Measurements from ENCODE around the gene ROR2. TPM values are rescaled to one million over a fixed set of nuclear protein-coding genes. Genes with fewer than 3 reads are reported as not detected.

Gene ROR2
- total RNA-seq, 1 donor from 2014 or later, result under 0.01 TPM

DNA sequence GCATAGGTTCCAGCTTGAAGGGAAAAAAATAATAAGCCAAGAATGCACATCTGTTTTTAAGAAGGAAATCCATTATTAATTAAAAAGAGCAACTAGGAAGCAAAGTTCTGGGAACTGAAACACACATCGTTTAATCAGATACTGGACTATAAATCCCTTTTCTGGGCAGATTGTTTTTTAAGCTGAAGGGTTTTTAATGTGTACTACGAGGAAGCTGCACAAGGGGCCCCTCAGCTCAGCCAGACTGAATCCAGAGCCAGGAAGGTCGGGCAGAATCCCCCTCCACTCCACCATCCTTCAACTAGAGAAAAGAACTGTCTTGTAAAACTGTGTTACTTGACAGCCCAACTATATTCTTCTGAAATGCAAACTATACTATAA is 49.2 kb downstream of the ROR2 start:
- no peak for DNase-seq (ENCODE audit: low read depth in 2 of 2)

DNA sequence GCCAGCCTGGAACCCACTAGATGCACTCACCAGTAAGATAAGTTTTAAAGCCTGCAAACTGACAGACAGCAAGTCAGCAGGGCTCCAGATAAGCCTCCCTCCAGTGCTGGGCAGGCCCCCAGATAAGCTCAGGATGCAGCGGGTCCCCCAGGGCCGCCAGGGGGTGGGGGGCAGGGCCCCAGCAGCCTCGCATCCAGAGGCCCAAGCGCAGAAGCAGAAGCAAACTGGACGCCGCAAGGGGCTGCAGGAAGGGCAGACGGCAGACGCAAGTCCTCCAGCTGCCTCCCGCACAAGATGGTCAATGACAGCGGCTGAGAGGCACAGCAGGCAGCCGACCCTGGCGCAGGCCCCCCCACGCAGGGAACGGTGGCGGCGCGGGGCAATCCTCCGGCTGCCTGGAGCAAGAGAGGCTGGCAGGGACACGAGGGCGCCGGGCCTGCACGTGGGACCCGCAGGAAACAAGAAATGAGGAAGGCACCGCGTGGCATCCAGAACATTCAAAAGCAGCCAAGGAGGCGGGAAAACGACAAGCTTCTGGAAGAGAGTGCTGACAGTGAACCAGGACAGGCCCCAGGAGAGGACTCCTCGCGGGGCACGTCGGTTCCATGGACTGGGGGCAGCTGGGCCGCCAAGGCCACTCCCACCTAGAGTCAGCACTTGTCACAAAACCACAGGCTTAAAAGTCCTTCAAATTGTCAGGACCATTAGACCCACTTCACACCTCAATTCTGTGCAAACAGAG is 49.8 kb downstream of the ROR2 start:
- DNase-seq (ENCODE audit: low read depth in 2 of 2), result no peak

DNA sequence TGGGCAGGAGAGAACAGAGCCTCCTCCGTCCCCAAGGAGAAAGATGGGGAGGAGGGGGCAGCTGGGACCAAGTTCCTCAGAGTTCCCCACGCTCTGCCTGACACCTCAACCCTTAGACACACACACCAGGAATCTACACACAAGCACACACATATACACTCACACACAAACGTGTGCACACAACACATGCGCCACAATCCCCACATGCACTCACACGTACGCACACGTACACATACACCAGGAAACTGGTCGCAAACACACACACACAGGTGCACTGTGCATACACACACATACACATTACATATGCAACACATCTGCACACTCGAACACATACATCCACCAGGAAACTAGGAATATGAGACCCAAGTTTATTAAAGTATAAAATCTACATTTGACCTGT is 50.4 kb downstream of the ROR2 start:
- no peak for DNase-seq (ENCODE audit: low read depth in 2 of 2)

DNA sequence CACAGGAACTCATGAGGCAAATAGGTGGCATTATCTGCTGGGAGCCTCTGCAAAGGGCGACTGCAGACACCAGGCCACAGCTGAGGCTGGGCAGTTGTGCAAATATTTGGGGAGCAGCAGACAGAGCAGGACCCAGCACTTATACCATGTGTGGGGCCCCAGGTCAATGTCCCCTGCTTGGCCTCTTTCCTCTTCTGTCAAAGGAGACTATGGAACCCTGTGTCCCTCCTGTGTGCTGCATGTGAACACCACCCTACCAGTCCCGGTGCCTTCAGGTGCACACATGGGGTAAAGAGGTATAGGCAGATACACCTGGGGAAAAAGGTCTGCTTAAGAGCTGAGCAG is 50.8 kb downstream of the ROR2 start:
- DNase-seq (ENCODE audit: low read depth in 2 of 2), result no peak

DNA sequence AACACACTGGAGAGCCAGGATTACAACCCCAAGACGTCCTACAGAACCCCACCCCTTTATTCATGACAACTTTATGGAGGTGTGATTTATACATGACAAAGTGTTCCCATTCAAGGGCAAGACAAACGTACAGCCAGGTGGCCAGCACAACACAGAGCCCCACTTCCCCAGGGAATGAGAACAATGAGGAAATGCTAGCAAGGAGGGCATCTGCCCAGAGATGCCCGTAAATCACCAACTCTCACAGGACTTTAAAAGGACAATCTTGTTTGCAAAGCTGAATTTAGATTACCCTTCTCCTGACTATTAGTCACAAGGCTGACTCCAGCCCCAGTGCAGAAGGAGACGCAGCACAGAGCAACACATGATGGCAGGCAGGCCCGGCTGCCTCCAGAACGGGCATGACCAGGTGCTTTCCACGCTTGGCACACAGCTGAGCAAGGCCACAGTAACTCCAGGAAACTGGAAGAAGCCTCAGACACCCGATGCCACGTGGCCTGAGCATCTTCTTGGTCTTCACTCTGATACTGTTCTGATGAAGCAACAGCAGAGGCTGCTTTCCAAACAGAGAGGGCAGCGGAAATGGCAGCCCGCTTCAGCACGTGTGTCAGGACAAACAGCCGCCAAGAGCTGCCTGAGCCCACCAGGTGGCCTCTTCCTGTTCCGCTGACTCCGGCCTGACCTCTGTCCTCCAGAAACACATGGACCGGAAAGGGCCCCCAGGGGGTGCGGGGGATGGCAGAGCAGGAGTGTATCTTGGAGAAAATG is 51.4 kb downstream of the ROR2 start:
- DNase-seq (ENCODE audit: low read depth in 2 of 2), result peak in 1 of 2 donors; percentile 32

DNA sequence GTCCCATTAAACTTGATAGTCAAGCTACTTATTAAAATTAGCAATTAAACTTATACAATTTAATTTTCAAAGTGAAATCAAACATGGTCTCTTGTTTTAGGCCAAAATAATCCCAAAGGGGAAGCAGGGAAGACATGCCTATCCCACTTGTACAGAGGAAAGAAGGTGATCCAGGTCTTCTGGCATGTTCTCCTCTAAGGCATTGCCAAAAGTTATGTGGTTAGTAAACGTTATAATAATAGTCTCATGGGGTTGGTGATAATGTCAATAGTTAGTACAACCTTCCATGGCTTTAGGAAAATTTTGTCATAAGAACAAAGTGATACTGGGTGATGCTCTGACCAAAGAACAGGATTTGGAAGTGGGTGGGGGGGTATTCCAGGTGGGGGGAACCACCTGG is 52.8 kb downstream of the ROR2 start:
- no peak for DNase-seq (ENCODE audit: low read depth in 2 of 2)

DNA sequence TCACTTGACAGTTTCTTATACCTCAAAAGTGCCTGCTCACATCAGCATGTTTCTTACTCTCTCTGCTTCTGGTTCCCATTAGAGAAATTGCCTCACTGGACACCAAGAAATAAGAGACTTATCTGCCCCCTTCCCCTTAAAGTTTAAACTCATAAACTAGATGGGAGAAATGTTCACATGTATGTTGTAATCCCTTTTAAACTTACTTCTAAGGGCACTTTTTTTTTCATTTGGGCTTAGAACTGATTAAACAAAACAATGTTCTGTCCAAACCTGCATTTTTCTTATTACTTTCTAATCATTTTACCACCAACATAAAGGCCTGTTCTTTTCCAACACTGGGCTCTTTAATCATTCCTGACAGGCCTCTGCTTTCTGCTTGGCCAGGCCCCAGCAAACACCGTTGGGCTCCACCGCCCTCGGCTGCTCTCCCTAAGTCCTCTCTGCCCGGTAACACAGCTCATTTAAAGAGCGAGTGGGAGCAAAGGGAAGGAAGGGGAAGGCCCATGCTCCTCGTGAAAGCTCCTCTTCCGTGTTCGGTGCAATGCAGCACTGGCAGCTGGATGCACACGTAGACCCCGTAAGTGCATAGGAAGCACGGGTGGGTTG is 53.4 kb downstream of the ROR2 start:
- DNase-seq (ENCODE audit: low read depth in 2 of 2), result peak in 1 of 2 donors; percentile 5

DNA sequence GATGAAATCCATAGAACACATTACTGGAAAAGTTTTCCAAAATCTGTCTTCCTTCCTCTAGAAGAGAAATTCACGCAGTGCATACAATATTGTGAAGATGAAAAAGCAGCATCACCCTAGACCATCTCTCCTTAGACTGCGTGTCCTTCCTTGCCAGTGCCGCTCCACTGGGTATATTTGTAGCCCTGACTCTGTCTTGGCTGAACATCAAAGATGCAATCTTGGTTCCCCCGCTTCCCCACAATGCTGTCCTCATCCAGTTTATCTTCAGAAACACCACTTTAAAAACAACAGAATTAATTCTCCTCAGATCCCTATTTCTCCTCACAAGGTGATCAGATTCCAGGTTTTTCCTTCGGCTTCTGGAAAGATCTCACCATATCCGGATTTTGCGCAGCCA is 53.9 kb downstream of the ROR2 start:
- DNase-seq (ENCODE audit: low read depth in 2 of 2), result no peak

DNA sequence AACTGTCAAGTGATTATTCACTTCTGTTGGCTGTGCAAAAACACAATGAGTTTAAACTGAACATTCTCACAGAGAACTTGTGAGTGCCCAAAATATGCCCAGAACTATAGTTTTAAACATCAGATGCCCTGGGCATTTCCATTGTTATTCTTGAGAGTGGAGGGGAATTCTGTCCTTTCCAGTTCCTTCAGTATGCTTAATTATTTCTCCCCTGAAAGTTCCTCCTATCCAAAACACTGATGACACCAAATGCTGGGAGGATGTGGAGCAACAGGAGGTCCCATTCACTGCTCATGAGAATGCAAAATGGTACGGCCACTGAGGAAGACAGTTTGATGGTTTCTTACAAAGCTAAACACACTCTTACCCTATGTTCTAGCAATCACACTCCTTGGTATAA is 55.5 kb downstream of the ROR2 start:
- DNase-seq (ENCODE audit: low read depth in 2 of 2), result no peak

DNA sequence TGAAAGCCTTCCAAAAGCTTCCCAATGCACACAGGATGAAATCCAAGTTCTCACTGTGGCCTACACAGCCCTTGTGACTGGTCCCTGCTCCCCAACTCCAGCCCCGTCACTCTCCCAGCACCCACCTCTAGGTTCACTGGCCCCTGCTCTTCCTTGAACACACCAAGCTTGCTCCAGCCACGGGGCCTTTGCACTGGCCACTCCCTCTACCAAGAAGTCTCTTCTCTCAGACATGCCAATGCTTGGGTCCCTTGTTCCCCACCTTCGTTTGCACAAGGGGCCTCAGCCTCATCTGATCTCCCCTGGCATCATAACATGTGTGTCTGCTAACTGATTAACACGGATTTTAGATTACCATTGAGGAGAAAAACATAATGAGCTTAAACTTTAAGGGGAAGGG is 56.0 kb downstream of the ROR2 start:
- no peak for DNase-seq (ENCODE audit: low read depth in 2 of 2)

DNA sequence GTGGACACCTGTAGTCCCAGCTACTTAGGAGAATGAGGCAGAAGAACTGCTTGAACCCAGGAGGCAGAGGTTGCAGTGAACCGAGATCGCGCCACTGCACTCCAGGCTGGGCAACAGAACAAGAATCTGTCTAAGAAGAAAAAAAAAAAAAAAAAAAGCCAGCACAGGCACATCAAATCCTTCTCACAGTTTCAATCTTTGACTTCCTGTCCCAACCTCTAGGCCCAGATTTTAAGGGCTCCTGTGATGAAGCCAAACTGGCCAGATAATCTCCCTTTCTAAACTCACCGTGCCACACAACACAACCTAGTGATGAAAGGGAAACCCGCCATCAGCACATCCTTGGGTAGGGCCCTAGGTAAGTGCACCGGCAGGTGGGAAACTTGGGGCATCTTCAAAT is 58.1 kb downstream of the ROR2 start:
- no peak for DNase-seq (ENCODE audit: low read depth in 2 of 2)

DNA sequence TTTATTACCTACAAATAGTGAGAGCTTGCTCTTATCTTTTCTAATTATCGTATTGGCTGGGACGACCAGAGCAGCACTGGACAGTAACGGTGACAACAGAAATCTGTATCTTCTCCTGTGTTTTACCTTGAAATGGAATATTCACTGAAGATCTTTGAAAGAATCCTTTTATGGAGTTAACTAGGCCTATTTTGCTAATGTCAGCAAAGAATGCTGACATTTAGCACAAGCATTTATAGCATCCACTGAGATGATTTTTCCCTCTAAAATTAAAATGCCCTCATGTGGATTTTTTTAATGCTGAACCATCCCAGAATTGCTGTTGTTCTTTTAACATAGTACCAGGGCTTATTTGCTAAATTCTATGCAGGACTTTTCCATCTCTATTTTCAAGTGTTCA is 59.4 kb downstream of the ROR2 start:
- no peak for DNase-seq (ENCODE audit: low read depth in 2 of 2)

DNA sequence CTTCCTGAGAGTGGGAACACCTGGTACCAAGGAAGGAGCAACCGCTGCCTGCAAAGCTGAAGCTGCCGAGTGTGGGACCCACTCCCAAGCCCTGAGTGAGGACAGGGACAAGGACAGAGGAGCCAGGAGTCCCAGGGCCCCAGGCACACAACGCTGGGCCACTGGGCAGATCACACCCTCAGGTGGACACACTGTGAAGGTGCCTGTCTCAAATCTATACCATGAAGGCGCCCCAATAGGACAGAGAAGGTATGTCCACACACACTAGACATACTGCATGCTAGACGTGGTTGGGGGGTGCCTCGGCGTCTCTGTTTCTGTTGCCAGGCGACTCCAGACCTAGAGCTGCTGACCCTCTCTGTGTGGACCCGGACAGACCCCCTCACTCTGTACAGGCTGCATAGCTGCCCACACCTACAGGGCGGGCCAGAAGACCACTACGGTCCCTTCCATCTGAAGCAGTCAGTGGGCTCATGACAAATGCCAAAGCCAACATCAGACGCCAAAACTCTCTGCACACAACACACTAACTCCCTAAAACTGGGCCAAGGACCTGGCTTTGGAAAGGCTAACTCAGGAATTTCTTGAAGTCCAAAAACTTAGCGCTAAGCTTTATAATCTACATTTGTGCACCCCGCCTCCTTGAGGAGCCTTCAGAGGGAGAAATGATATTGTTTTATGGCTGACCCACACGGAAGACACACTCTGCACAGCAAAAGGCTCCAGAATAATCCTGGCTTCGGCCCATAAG is 60.7 kb downstream of the ROR2 start:
- no peak for DNase-seq (ENCODE audit: low read depth in 2 of 2)

DNA sequence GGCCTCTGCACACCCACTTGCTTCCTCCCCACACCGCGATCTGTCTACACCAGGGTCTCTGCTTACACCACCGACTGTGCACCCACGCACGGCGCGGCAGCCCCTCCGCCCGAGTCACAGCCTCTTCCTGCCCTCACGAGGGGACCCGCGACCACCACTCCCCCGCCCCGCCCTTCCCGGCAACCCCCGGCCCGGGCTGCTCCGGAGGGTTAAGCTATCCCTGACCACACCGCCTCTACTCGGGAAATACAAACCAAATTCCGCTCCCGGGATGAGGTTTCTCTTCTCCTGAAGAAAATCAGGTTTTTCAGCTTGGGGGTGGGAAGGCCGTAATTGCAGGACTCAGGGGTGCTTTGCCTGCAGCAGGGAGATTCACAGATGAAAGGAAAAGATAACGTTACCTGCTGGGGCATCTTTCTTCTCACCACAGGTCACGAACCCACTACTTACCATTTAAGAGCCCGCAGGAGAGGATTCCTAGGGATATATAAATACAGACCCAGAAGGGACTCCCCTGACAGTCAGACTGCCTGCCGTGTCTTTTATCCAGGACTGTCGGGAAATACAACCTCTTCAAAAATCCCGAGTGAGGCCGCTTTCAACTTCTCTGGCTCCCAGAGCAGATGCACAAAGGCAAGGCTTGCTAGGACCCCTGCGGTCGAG is 63.5 kb downstream of the ROR2 start:
- DNase-seq (ENCODE audit: low read depth in 2 of 2), result no peak

DNA sequence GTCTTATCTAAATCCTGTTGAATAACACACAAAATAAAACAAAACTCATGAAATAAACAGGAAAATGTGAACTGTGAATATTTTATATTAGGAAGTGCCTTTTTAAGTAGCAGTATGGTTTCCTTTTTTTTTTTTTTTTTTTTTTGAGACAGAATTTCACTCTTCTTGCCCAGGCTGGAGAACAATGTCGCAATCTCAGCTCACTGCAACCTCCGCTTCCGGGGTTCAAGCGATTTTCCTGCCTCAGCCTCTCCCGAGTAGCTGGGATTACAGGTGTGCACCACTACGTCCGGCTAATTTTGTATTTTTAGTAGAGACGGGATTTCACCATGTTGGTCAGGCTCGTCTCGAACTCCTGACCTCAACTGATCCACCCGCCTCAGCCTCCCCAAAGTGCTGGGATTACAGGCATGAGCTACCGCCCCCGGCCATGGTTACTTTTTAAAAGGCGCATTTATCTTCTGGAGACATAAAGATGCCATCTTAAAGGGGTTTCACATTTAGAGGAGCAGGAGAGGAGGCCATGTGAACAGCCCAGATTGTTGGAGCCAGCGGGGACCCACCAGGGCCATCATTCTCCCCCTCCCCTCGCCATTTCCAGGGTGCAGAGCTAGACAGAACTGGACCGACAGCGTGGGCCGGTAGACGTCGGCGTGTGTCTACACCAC is 64.1 kb downstream of the ROR2 start:
- no peak for DNase-seq (ENCODE audit: low read depth in 2 of 2)

DNA sequence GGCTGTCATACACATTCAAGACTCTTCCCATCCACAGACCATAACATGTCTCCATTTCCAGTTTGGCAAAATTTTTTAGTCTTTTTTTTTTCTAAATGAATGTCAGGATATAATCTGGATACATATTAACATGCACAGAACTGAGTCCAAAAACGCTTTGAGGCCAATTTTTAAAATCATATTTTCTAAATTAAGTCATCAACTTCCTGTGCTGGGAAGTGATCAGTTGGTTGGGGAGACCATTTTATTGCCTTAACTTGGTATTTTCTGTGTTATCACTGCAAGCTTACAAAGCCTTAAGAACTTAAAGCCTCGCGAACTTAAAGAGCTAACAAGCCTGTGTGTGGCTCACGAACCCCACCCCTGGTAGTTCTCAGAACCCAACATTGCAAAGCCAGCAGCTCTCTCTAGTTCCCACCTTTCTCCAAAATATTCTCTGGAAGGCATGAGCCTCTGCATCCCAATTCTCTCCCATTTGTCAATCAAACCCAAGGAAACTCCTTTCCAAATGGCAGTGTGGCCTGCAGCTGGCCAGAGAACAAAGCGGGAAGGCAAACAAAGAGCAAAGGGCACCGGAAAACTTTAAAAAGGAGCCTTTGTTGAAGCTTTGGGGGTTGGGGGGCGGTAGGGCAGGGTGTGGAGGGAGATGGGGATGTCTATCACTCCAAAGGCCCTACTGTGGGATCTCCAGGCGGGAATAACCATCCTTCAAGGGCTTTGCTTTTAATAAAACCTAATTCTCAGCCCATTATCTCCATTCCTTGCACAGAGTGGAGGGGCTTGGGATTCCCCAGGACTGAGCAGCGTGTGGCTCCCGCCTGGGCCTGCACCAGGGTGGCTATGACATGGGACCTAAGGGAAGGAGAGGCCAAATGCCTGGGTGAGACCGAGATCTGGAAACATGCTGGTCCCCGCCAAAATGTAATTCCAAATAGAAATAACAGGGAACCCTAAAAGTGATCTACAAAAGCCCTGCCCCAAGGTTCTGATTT is 65.0 kb downstream of the ROR2 start:
- no peak for DNase-seq (ENCODE audit: low read depth in 2 of 2)

DNA sequence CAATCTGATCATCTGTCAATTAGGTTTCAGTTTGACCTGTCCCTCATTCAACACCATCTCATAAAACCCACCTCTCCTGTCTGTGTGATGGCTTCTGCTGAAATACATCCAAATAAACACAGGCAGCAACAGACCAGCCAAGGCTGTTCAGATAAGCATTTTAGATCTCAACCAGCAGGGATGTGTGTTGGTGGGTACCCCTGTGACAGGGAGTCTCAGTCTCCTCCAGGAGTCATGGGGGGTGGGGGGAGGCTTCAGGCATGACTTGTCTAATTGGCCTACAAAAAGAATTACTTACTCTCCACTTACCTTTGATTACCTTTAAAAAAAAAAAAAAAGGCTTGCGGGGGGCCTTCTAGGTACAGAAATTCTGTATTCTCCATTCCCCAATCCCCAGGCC is 65.9 kb downstream of the ROR2 start:
- no peak for DNase-seq (ENCODE audit: low read depth in 2 of 2)

DNA sequence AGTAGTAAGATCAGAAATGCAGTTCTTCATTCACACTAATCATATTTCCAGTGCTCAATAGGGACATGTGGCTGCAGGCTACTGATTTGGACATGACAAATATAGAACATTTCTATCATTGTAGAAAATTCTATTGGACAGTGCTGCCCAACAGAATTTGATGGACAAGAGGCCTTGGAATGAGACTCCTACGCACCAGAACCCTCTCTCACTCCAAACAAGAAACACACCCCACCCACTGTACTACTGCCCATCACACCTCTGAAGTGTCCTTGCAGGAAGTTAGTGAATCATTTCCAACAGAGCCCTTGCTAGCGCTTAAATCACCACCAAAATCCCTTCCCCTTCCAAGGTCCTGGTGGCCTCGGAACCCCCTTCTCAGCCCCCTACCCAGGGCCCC is 66.5 kb downstream of the ROR2 start:
- DNase-seq (ENCODE audit: low read depth in 2 of 2), result no peak

DNA sequence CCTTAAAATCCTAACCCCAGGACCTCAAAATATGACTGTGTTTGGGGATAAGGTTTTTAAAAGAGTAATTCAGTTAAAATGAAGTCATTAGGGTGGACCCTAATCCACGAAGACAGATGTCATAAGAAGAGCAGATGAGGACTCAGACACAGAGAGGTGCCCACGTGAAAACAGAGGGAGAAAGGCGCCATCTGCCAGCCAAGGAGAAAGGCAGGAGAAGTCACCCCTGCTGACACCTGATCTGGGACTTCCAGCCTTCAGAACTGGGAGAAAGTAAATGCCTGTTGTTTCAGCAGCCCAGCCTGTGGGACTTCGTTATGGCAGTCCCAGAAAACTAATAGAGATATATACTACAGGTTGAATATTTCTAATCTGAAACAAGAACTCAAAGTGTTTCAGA is 67.4 kb downstream of the ROR2 start:
- DNase-seq (ENCODE audit: low read depth in 2 of 2), result no peak

Measured in lung microvascular endothelial cell (primary cell).